Parathyroid adenoma (tissue), 2 donors: Measurements from ENCODE around the gene KCNK3.

ENCODE experiments used
- H2AFZ ChIP-seq: fragments of 300-600 bp; sonication (generic); one replicate; pipeline ENCODE4 v1.7.0; 2017; ENCODE audit warnings: antibody characterized with exemption, mild to moderate bottlenecking
- H3K27ac ChIP-seq: fragments of 300-600 bp; sonication (generic); one replicate; pipeline ENCODE4 v1.7.0; 2017
- H3K27me3 ChIP-seq: fragments of 300-600 bp; sonication (generic); one replicate; pipeline ENCODE4 v1.7.0; 2017; ENCODE audit warnings: low read length; ENCODE audit not compliant: control insufficient read depth, insufficient read depth
- H3K36me3 ChIP-seq: fragments of 300-600 bp; sonication (generic); one replicate; pipeline ENCODE4 v1.7.0; 2017; ENCODE audit warnings: low read length; ENCODE audit not compliant: control insufficient read depth, insufficient read depth
- H3K4me1 ChIP-seq: fragments of 300-600 bp; sonication (generic); one replicate; pipeline ENCODE4 v1.7.0; 2017; ENCODE audit warnings: control low read depth
- H3K4me2 ChIP-seq: fragments of 300-600 bp; sonication (generic); one replicate; pipeline ENCODE4 v1.7.0; 2017; ENCODE audit warnings: low read length
- H3K4me3 ChIP-seq: fragments of 300-600 bp; sonication (generic); one replicate; pipeline ENCODE4 v1.7.0; 2017; ENCODE audit warnings: low read depth, low read length
- H3K79me2 ChIP-seq: fragments of 300-600 bp; sonication (generic); one replicate; pipeline ENCODE4 v1.7.0; 2017; ENCODE audit warnings: control low read depth
- H3K9ac ChIP-seq: fragments of 300-600 bp; sonication (generic); one replicate; pipeline ENCODE4 v1.7.0; 2017; ENCODE audit warnings: mild to moderate bottlenecking
- H3K9me3 ChIP-seq: fragments of 300-600 bp; sonication (generic); one replicate; pipeline ENCODE4 v1.7.0; 2017; ENCODE audit warnings: low read length; ENCODE audit not compliant: control insufficient read depth
- CTCF ChIP-seq: fragments of 300-600 bp; sonication (generic); IDR thresholded peaks from one replicate; pipeline ENCODE4 v1.7.0; 2017; ENCODE audit warnings: antibody characterized with exemption, mild to moderate bottlenecking
- donor health status: primary hyperparathyroidism.

Gene KCNK3

GRCh38 chr2:26692279-26692896 is at the start of gene KCNK3:
Gene KCNK3 (plus strand): TSS chr2:26692722. CDS start chr2:26692876, 154 bp downstream.
- Histone ChIP-seq H3K4me1 (peaks cover 42% of the 10 kb centered on the region), H3K36me3 (no peaks in the 10 kb centered on the region), H3K27me3 (no peaks in the 10 kb centered on the region), H3K79me2 (peaks cover 37% of the 10 kb centered on the region), H3K9me3 (no peaks in the 10 kb centered on the region), H3K27ac (peak within 1 kb of the TSS; percentile 98), H3K4me3 (peak within 1 kb of the TSS; percentile 55), H2AFZ (peak within 1 kb of the TSS; percentile 71), H3K9ac (peak within 1 kb of the TSS; percentile 71), H3K4me2 (peak within 1 kb of the TSS; percentile 72)
- TF ChIP-seq CTCF: no peak

DNA sequence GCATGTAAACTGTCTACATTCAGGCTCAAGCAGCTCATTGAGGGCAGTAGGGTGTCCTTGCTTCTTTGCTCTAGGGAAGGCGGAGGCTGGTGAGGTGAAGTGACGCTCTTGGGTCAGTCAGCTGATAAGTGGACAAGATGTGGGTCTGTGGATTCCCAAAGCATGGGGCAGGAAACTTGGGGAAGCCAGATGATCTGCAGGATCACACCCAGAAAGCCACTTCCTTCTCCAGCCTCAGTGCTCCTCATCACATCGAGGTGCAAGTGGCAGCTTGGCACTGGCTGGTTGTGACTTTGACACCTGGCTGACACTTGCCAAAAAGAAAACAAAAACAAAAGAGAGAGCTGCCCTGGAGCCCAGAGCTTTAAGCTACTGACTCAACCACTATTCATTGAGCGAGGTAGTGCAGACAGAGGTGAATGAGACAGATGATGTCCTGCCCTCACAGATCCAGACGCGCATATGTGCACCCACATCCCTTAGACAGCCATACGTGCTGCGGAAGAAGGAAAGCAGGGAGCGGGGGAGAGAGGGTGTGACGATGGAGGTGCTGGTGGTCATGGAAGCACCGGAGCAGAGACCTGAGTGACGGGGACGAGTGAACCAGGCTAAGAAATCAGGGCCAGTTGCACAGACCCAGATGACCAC is 48.2 kb upstream of the KCNK3 start:
- Histone ChIP-seq H3K27me3 (no peaks in the 10 kb centered on the region), H3K4me3 (no peak overlapping the region), H3K79me2 (no peaks in the 10 kb centered on the region), H3K4me2 (no peak overlapping the region), H3K36me3 (no peaks in the 10 kb centered on the region), H3K4me1 (peaks cover 15% of the 10 kb centered on the region), H3K9me3 (no peaks in the 10 kb centered on the region), H3K9ac (no peak overlapping the region), H2AFZ (no peak overlapping the region), H3K27ac (no peak overlapping the region)
- TF ChIP-seq CTCF: no peak

DNA sequence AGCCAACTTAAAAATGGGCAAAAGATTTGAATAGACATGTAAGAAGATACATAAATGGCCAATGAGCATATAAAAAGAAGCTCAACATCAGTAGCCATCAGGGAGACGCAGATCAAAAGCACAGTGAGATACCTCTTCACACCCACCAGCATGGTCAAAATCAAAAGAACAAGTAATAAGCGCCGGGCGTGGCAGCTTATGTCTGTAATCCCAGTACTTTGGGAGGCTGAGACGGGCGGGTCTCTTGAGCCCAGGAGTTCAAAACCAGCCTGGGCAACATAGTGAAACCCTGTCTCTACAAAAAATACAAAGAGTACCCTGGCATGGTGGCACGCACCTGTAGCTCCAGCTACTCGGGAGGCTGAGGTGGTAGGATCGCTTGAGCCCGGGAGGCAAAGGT is 46.8 kb upstream of the KCNK3 start:
- TF ChIP-seq CTCF: no peak

GRCh38 chr2:26646986-26647672 is 45.4 kb upstream of the KCNK3 start:
- Histone ChIP-seq H3K9ac (no peak overlapping the region), H3K27me3 (no peaks in the 10 kb centered on the region), H3K79me2 (no peaks in the 10 kb centered on the region)

More for the DNA sequence above, 46.8 kb upstream of the KCNK3 start:
- no peak overlapping the region for H3K9ac ChIP-seq
- no peaks in the 10 kb centered on the region for H3K27me3 ChIP-seq
- H3K79me2 ChIP-seq: no peaks in the 10 kb centered on the region
- H3K4me2 ChIP-seq: no peak overlapping the region
- no peaks in the 10 kb centered on the region for H3K9me3 ChIP-seq
- H3K4me3 ChIP-seq: no peak overlapping the region
- H3K27ac ChIP-seq: no peak overlapping the region
- no peak overlapping the region for H2AFZ ChIP-seq
- H3K4me1 ChIP-seq: peaks cover 8% of the 10 kb centered on the region
- H3K36me3 ChIP-seq: no peaks in the 10 kb centered on the region

More at GRCh38 chr2:26646986-26647672, 45.4 kb upstream of the KCNK3 start:
- Histone ChIP-seq H3K36me3 (no peaks in the 10 kb centered on the region), H3K27ac (no peak overlapping the region), H3K4me1 (no peaks in the 10 kb centered on the region), H3K4me2 (no peak overlapping the region), H3K4me3 (no peak overlapping the region), H2AFZ (no peak overlapping the region), H3K9me3 (no peaks in the 10 kb centered on the region)
- no peak for TF ChIP-seq CTCF
